A549 (cell line): ENCODE measurements around the gene KIRREL1. TPM values are rescaled to one million over a fixed set of nuclear protein-coding genes. Genes with fewer than 3 reads are reported as not detected.

ENCODE experiments used
- ATAC-seq, 2 experiments: fragments of 200-7000 bp in 1 of 2; fragments of >200 bp in 1 of 2; cut with Nextera tagmentation in 1 of 2; cut with Tn5 transposase in 1 of 2; 3 replicates each; pipeline versions ENCODE4 v1.8.0 to v1.9.1; 2018 to 2020; ENCODE audit warnings: mild to moderate bottlenecking in 1 of 2, moderate library complexity in 1 of 2
- CTCF ChIA-PET: fragments of 300-600 bp; sonication (Branson Sonifier 250); formaldehyde crosslinking; extraction: SDS; loops from one replicate; lab custom pipeline; 2021; ENCODE audit warnings: antibody characterized with exemption, inconsistent platforms; lab: Yijun Ruan, JAX
- POLR2A ChIA-PET: fragments of 350-600 bp; formaldehyde crosslinking; extraction: SDS; loops from one replicate; lab custom pipeline; 2021; ENCODE audit warnings: antibody characterized with exemption, inconsistent platforms; lab: Yijun Ruan, JAX
- DNase-seq, 2 experiments: peaks; one replicate each; pipeline versions ENCODE4 v3.0.0 to v3.0.0-alpha.2; 2011 to 2016; ENCODE audit warnings: low read depth in 1 of 2, low spot score in 1 of 2
- FAIRE-seq: peaks from 2 replicates; lab custom pipeline; 2011; peaks lifted over from hg19 to GRCh38; lab: Jason Lieb, UNC
- H3K27ac ChIP-seq, 2 experiments: fragments of >200 bp; sonication (Bioruptor Twin); formaldehyde crosslinking; 3 replicates each; pipeline ENCODE4 v1.5.1; 2016 to 2017
- H3K4me1 ChIP-seq: fragments of >200 bp; sonication (Bioruptor Twin); formaldehyde crosslinking; 3 replicates; pipeline ENCODE4 v1.6.1; 2016
- H3K4me2 ChIP-seq: fragments of >200 bp; sonication (Bioruptor Twin); formaldehyde crosslinking; 3 replicates; pipeline ENCODE4 v1.6.1; 2016
- H3K4me3 ChIP-seq: fragments of >200 bp; sonication (Bioruptor Twin); formaldehyde crosslinking; 3 replicates; pipeline ENCODE4 v1.5.1; 2016
- H3K9me3 ChIP-seq: fragments of >200 bp; sonication (Bioruptor Twin); formaldehyde crosslinking; 3 replicates; pipeline ENCODE4 v1.6.1; 2016
- BHLHE40 ChIP-seq: IDR thresholded peaks from 2 replicates; pipeline ENCODE4 v1.6.1; 2012; ENCODE audit warnings: low read depth, low read length, inconsistent platforms
- CBX2 ChIP-seq: fragments of 200-600 bp; sonication (generic); IDR thresholded peaks from 2 replicates; pipeline ENCODE4 v1.6.1; 2016; ENCODE audit warnings: low read depth, mild to moderate bottlenecking, borderline replicate concordance
- CBX8 ChIP-seq: fragments of 200-600 bp; sonication (generic); IDR thresholded peaks from 2 replicates; pipeline ENCODE4 v1.6.1; 2016
- CEBPB ChIP-seq, 2 experiments: fragments of >200 bp in 1 of 2; sonication (Bioruptor Twin) in 1 of 2; formaldehyde crosslinking in 1 of 2; IDR thresholded peaks; 2 replicates each; pipeline ENCODE4 v1.6.1; 2012 to 2016
- CHD2 ChIP-seq: fragments of 150-350 bp; IDR thresholded peaks from 2 replicates; pipeline ENCODE4 v1.6.1; 2014; ENCODE audit warnings: low read length; ENCODE audit not compliant: partially characterized antibody
- EHMT2 ChIP-seq: fragments of 200-600 bp; sonication (generic); IDR thresholded peaks from 2 replicates; pipeline ENCODE4 v1.6.1; 2016; ENCODE audit warnings: antibody characterized with exemption, low read depth, mild to moderate bottlenecking, moderate library complexity
- EP300 ChIP-seq, 2 experiments: fragments of >200 bp; sonication (Bioruptor Twin); formaldehyde crosslinking; IDR thresholded peaks; 2 replicates in 1 of 2; 3 replicates in 1 of 2; pipeline ENCODE4 v1.6.1; 2016 to 2017
- FOXS1 ChIP-seq: fragments of 250-450 bp; sonication (Bioruptor Pico); IDR thresholded peaks from 2 replicates; pipeline ENCODE4 v1.5.0; 2020; ENCODE audit warnings: mild to moderate bottlenecking, moderate library complexity
- GATA3 ChIP-seq: IDR thresholded peaks from 2 replicates; pipeline ENCODE4 v1.6.1; 2012; ENCODE audit warnings: borderline replicate concordance
- HDAC2 ChIP-seq: fragments of 200-600 bp; sonication (generic); IDR thresholded peaks from 2 replicates; pipeline ENCODE4 v1.6.1; 2016
- HOXA7 ChIP-seq: fragments of 250-450 bp; sonication (Bioruptor Pico); IDR thresholded peaks from 2 replicates; pipeline ENCODE4 v1.5.0; 2020; ENCODE audit warnings: mild to moderate bottlenecking, moderate library complexity
- HOXB5 ChIP-seq: fragments of 250-450 bp; sonication (Bioruptor Pico); IDR thresholded peaks from 2 replicates; pipeline ENCODE4 v1.5.0; 2020; ENCODE audit warnings: mild to moderate bottlenecking, moderate library complexity
- JUN ChIP-seq, 2 experiments: fragments of >200 bp; sonication (Bioruptor Twin); formaldehyde crosslinking; IDR thresholded peaks; 2 replicates in 1 of 2; 3 replicates in 1 of 2; pipeline ENCODE4 v1.6.1; 2016 to 2017
- KDM1A ChIP-seq: fragments of 200-600 bp; sonication (generic); IDR thresholded peaks from 2 replicates; pipeline ENCODE4 v1.6.1; 2016; ENCODE audit warnings: low read depth, mild to moderate bottlenecking
- MAFK ChIP-seq: fragments of 450-650 bp; IDR thresholded peaks from 2 replicates; pipeline ENCODE4 v1.6.1; 2014; ENCODE audit not compliant: partially characterized antibody
- MAZ ChIP-seq: fragments of 150-350 bp; IDR thresholded peaks from 2 replicates; pipeline ENCODE4 v1.6.1; 2014; ENCODE audit warnings: antibody characterized with exemption, low read depth, low read length, borderline replicate concordance
- MYC ChIP-seq: IDR thresholded peaks from 2 replicates; pipeline ENCODE4 v1.6.1; 2012; ENCODE audit warnings: mild to moderate bottlenecking, inconsistent platforms, low read length, improper control_type of control experiment, borderline replicate concordance
- NPAS2 ChIP-seq: fragments of 250-450 bp; sonication (Bioruptor Pico); IDR thresholded peaks from 2 replicates; pipeline ENCODE4 v1.8.0; 2022; ENCODE audit warnings: mild to moderate bottlenecking, moderate library complexity, borderline replicate concordance
- NR3C1 ChIP-seq: fragments of >200 bp; sonication (Bioruptor Twin); formaldehyde crosslinking; IDR thresholded peaks from 3 replicates; pipeline ENCODE4 v1.6.1; 2017
- PHF8 ChIP-seq: fragments of 200-600 bp; sonication (generic); IDR thresholded peaks from 2 replicates; pipeline ENCODE4 v1.6.1; 2016; ENCODE audit warnings: low read depth, mild to moderate bottlenecking, antibody characterized with exemption, moderate library complexity, borderline replicate concordance
- POLR2A ChIP-seq: IDR thresholded peaks from 2 replicates; pipeline ENCODE4 v1.6.1; 2012; ENCODE audit warnings: mild to moderate bottlenecking, low read length
- RAD21 ChIP-seq, 2 experiments: fragments of >200 bp in 1 of 2; sonication (Bioruptor Twin) in 1 of 2; formaldehyde crosslinking in 1 of 2; IDR thresholded peaks in 1 of 2; conservative IDR thresholded peaks in 1 of 2; 2 replicates in 1 of 2; 3 replicates in 1 of 2; pipeline ENCODE4 v1.6.1; 2012 to 2018; ENCODE audit warnings: inconsistent platforms in 1 of 2
- RARB ChIP-seq: fragments of 250-450 bp; sonication (Bioruptor Pico); IDR thresholded peaks from 2 replicates; pipeline ENCODE4 v1.8.0; 2021; ENCODE audit warnings: mild to moderate bottlenecking, moderate library complexity
- RCOR1 ChIP-seq: fragments of 150-350 bp; IDR thresholded peaks from 2 replicates; pipeline ENCODE4 v1.6.1; 2014; ENCODE audit warnings: antibody characterized with exemption, low read length, low read depth
- SMC3 ChIP-seq: fragments of >200 bp; sonication (Bioruptor Twin); formaldehyde crosslinking; IDR thresholded peaks from 3 replicates; pipeline ENCODE4 v1.6.1; 2018; ENCODE audit warnings: inconsistent platforms
- TP53 ChIP-seq: fragments of 250-450 bp; sonication (Bioruptor Pico); IDR thresholded peaks from 2 replicates; pipeline ENCODE4 v1.5.0; 2021; ENCODE audit warnings: mild to moderate bottlenecking, moderate library complexity
- ZNF302 ChIP-seq: fragments of 250-450 bp; sonication (Bioruptor Pico); IDR thresholded peaks from 2 replicates; pipeline ENCODE4 v1.9.0; 2021; ENCODE audit warnings: inconsistent platforms, mild to moderate bottlenecking, moderate library complexity
- ZSCAN20 ChIP-seq: fragments of 250-450 bp; sonication (Bioruptor Pico); IDR thresholded peaks from 2 replicates; pipeline ENCODE4 v1.8.0; 2022; ENCODE audit warnings: mild to moderate bottlenecking, moderate library complexity
- WGBS: methylation state at CpG from one replicate; pipeline ENCODE4 v1.1.6; 2017; ENCODE audit errors: missing lambda C conversion rate; 5-methylcytosine and 5-hydroxymethylcytosine counted together
- polyA plus RNA-seq, 4 experiments: library from polyadenylated mRNA; depleted of rRNA in 3 of 4; stranded (reverse); fragments of >200 nt; fragmentation: RNase III in 1 of 4; extraction: RNeasy Plus Mini Kit Qiagen cat#74134 plus additional on column Dnase treatment in 1 of 4; gene quantifications; 2 replicates in 3 of 4; 3 replicates in 1 of 4; pipeline ENCODE4 v1.2.3, GENCODE V29; 2011 to 2017
- TF ChIP-seq, protein P1 (sequence below): fragments of >200 bp; sonication (Bioruptor Twin); formaldehyde crosslinking; IDR thresholded peaks from 3 replicates; pipeline ENCODE4 v1.5.1; 2016
- TF ChIP-seq, protein P2 (sequence below): fragments of 450-650 bp; IDR thresholded peaks from 2 replicates; pipeline ENCODE4 v1.6.1; 2014; ENCODE audit warnings: antibody characterized with exemption
- TF ChIP-seq, protein P3 (sequence below): fragments of 250-450 bp; sonication (Bioruptor Pico); IDR thresholded peaks from 2 replicates; pipeline ENCODE4 v1.5.0; 2020; ENCODE audit warnings: low read depth, mild to moderate bottlenecking, moderate library complexity
- TF ChIP-seq, protein P4 (sequence below): IDR thresholded peaks from 2 replicates; pipeline ENCODE4 v1.6.1; 2012; ENCODE audit warnings: low read depth, borderline replicate concordance

The KIRREL1 gene
- polyA plus RNA-seq, 2 of the 4 experiments (the other 2 are of a cell fraction): 18.7 to 41.3 TPM

DNA sequence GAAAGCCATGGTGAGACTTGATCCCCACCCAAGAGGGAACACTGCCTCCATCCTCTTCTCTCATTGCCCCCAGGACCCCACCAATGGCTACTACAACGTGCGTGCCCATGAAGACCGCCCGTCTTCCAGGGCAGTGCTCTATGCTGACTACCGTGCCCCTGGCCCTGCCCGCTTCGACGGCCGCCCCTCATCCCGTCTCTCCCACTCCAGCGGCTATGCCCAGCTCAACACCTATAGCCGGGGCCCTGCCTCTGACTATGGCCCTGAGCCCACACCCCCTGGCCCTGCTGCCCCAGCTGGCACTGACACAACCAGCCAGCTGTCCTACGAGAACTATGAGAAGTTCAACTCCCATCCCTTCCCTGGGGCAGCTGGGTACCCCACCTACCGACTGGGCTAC, 101.1 kb downstream of the KIRREL1 start:
- ATAC-seq: no peak
- CTCF ChIA-PET: interaction anchor here (1.1 to 45.7 kb wide), 8 partner anchors 12 to 118 kb away, joined by 3 to 2212 read pairs (median 4); partner anchors contain the start of gene KIRREL1
- no peak for TF ChIP-seq CBX2
- no peak for TF ChIP-seq HOXB5
- no peak for TF ChIP-seq GATA3
- TF ChIP-seq CBX8: no peak
- no peak for TF ChIP-seq ZNF302 (CRISPR knock-in tag)
- TF ChIP-seq JUN (IDR thresholded peaks at IDR 0.05): no peak
- no peak for TF ChIP-seq NPAS2 (CRISPR knock-in tag)
- TF ChIP-seq RCOR1: no peak
- no peak for TF ChIP-seq EP300 (IDR thresholded peaks at IDR 0.05)
- no peak for TF ChIP-seq MYC
- TF ChIP-seq BHLHE40: no peak
- TF ChIP-seq MAFK: no peak
- TF ChIP-seq, protein P1, sequence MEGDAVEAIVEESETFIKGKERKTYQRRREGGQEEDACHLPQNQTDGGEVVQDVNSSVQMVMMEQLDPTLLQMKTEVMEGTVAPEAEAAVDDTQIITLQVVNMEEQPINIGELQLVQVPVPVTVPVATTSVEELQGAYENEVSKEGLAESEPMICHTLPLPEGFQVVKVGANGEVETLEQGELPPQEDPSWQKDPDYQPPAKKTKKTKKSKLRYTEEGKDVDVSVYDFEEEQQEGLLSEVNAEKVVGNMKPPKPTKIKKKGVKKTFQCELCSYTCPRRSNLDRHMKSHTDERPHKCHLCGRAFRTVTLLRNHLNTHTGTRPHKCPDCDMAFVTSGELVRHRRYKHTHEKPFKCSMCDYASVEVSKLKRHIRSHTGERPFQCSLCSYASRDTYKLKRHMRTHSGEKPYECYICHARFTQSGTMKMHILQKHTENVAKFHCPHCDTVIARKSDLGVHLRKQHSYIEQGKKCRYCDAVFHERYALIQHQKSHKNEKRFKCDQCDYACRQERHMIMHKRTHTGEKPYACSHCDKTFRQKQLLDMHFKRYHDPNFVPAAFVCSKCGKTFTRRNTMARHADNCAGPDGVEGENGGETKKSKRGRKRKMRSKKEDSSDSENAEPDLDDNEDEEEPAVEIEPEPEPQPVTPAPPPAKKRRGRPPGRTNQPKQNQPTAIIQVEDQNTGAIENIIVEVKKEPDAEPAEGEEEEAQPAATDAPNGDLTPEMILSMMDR: no peak
- no peak for TF ChIP-seq CEBPB (IDR thresholded peaks at IDR 0.05)
- no peak for TF ChIP-seq SMC3
- Histone ChIP-seq H3K9me3 (no peaks in the 10 kb centered on the region), H3K27ac (no peak overlapping the region), H3K4me3 (no peak overlapping the region), H3K4me1 (no peaks in the 10 kb centered on the region), H3K4me2 (no peak overlapping the region)
- WGBS: 95% methylated on average over 14 of the region's 14 CpGs
- FAIRE-seq: no peak
- POLR2A ChIA-PET: no interaction called here
- DNase-seq: no peak

DNA sequence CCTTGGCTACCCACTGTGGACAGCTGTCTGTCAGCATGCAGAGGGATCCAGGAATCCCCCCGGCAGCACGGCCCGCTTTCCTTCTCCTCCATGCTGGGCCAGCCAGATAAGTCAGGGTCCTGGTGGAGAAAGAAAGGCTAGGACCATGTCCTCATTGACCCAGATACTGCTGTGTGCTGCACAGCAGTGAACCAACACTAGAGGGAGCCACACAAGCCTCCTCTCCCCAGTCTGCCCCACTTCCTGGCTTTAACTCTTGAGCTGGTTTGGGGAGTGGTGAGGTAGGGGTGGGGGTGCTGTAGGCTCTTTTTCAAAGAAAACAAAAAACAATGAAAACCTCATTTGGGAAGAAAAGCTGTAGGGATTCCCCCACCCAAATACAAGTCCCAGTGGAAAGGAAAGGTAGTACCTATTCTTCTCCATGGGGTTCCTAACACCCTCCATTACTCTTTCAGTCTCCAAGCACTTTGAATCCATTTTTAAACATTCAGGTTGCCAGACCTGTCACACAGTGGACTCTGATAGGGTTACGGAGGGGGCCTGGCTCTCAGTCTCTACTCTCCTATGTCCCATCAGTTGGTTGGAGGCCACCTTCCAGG, 102.4 kb downstream of the KIRREL1 start:
- WGBS: 98% methylated on average over 4 of the region's 4 CpGs
- TF ChIP-seq GATA3 (no peak), SMC3 (peak; percentile 28; the same call in 2 of the 3 replicates), RARB (CRISPR knock-in tag) (no peak), CBX2 (no peak), RAD21 (conservative IDR thresholded peaks at IDR 0.05 in 1 of 2, IDR thresholded peaks at IDR 0.05 in 1 of 2) (peak in 1 of 2 experiments; percentile 16; a peak in 2 of 5 replicates), POLR2A (no peak), CHD2 (no peak), PHF8 (no peak), ZSCAN20 (CRISPR knock-in tag) (no peak), FOXS1 (CRISPR knock-in tag) (no peak), NR3C1 (no peak), KDM1A (no peak), EHMT2 (no peak), HDAC2 (no peak), JUN (IDR thresholded peaks at IDR 0.05) (no peak), HOXA7 (CRISPR knock-in tag) (no peak), MAZ (no peak), TP53 (CRISPR knock-in tag) (no peak)
- TF ChIP-seq, protein P2, sequence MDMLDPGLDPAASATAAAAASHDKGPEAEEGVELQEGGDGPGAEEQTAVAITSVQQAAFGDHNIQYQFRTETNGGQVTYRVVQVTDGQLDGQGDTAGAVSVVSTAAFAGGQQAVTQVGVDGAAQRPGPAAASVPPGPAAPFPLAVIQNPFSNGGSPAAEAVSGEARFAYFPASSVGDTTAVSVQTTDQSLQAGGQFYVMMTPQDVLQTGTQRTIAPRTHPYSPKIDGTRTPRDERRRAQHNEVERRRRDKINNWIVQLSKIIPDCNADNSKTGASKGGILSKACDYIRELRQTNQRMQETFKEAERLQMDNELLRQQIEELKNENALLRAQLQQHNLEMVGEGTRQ: no peak
- TF ChIP-seq, protein P3, sequence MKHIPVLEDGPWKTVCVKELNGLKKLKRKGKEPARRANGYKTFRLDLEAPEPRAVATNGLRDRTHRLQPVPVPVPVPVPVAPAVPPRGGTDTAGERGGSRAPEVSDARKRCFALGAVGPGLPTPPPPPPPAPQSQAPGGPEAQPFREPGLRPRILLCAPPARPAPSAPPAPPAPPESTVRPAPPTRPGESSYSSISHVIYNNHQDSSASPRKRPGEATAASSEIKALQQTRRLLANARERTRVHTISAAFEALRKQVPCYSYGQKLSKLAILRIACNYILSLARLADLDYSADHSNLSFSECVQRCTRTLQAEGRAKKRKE (CRISPR knock-in tag): no peak
- TF ChIP-seq, protein P4, sequence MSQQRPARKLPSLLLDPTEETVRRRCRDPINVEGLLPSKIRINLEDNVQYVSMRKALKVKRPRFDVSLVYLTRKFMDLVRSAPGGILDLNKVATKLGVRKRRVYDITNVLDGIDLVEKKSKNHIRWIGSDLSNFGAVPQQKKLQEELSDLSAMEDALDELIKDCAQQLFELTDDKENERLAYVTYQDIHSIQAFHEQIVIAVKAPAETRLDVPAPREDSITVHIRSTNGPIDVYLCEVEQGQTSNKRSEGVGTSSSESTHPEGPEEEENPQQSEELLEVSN: no peak
- TF ChIP-seq, protein P1: peak; percentile 52
- Histone ChIP-seq H3K27ac (no peak overlapping the region), H3K9me3 (no peaks in the 10 kb centered on the region), H3K4me2 (no peak overlapping the region), H3K4me1 (no peaks in the 10 kb centered on the region), H3K4me3 (no peak overlapping the region)
- POLR2A ChIA-PET: no interaction called here
- CTCF ChIA-PET: interaction anchor here (0.6 to 45.7 kb wide), 15 partner anchors 9 to 516 kb away, joined by 3 to 2212 read pairs (median 5); partner anchors contain the start of gene KIRREL1
- FAIRE-seq: no peak
- peak; percentile 38 to 60 for DNase-seq
- ATAC-seq: peak; percentile 72 to 90
